ENCODE measurements around the gene NDFIP2. TPM values are rescaled to one million over a fixed set of nuclear protein-coding genes. Genes with fewer than 3 reads are reported as not detected.

Gene NDFIP2
- total RNA-seq, 1 donor from 2014 or later, result 30.0 TPM

GRCh38 chr13:79439275-79439674 lies 41.7 kb upstream of the NDFIP2 start:
- DNase-seq (no peak), ATAC-seq (no peak)
- Histone ChIP-seq H3K27me3 (ENCODE audit: low read depth) (no peaks in the 10 kb centered on the region), H3K4me3 (no peak overlapping the region), H3K36me3 (no peaks in the 10 kb centered on the region), H3K9me3 (no peaks in the 10 kb centered on the region), H3K4me1 (no peaks in the 10 kb centered on the region), H3K27ac (no peak overlapping the region)
- intact Hi-C loops (cut with DNase I), result no loop called here
- no peak for TF ChIP-seq CTCF (IDR thresholded peaks at IDR 0.05)

GRCh38 chr13:79440958-79441528 lies 39.9 kb upstream of the NDFIP2 start:
- no peak for TF ChIP-seq CTCF (IDR thresholded peaks at IDR 0.05)
- no peak for DNase-seq
- ATAC-seq, result no peak
- no peak overlapping the region for H3K27ac ChIP-seq
- no peaks in the 10 kb centered on the region for H3K9me3 ChIP-seq
- no peaks in the 10 kb centered on the region for H3K36me3 ChIP-seq
- H3K27me3 ChIP-seq (ENCODE audit: low read depth), result no peaks in the 10 kb centered on the region
- intact Hi-C loops (cut with DNase I), result no loop called here
- H3K4me1 ChIP-seq, result no peaks in the 10 kb centered on the region
- H3K4me3 ChIP-seq, result no peak overlapping the region

GRCh38 chr13:79442221-79442620 lies 38.7 kb upstream of the NDFIP2 start:
- no peak for ATAC-seq
- DNase-seq, result no peak
- intact Hi-C loops (cut with DNase I), result no loop called here
- H3K27me3 ChIP-seq (ENCODE audit: low read depth), result no peaks in the 10 kb centered on the region
- H3K4me3 ChIP-seq, result no peak overlapping the region
- H3K27ac ChIP-seq, result no peak overlapping the region
- no peaks in the 10 kb centered on the region for H3K36me3 ChIP-seq
- no peaks in the 10 kb centered on the region for H3K9me3 ChIP-seq
- TF ChIP-seq CTCF (IDR thresholded peaks at IDR 0.05), result no peak
- no peaks in the 10 kb centered on the region for H3K4me1 ChIP-seq

- no peaks in the 10 kb centered on the region for H3K9me3 ChIP-seq
- DNase-seq, result no peak
- intact Hi-C loops (cut with DNase I), result no loop called here
- H3K4me1 ChIP-seq, result no peaks in the 10 kb centered on the region
- no peak for ATAC-seq
- H3K36me3 ChIP-seq, result no peaks in the 10 kb centered on the region
- H3K27ac ChIP-seq, result no peak overlapping the region
- no peak for TF ChIP-seq CTCF (IDR thresholded peaks at IDR 0.05)
- H3K27me3 ChIP-seq (ENCODE audit: low read depth), result no peaks in the 10 kb centered on the region
- no peak overlapping the region for H3K4me3 ChIP-seq
Measured at GRCh38 chr13:79442706-79443105, 38.2 kb upstream of the NDFIP2 start.

GRCh38 chr13:79445968-79446645 lies 34.8 kb upstream of the NDFIP2 start:
- H3K4me1 ChIP-seq, result peaks cover 5% of the 10 kb centered on the region
- intact Hi-C loops (cut with DNase I), result no loop called here
- ATAC-seq, result no peak

More at GRCh38 chr13:79445968-79446645, 34.8 kb upstream of the NDFIP2 start:
- Histone ChIP-seq H3K4me3 (no peak overlapping the region), H3K9me3 (no peaks in the 10 kb centered on the region), H3K27me3 (ENCODE audit: low read depth) (no peaks in the 10 kb centered on the region), H3K27ac (no peak overlapping the region), H3K36me3 (no peaks in the 10 kb centered on the region)
- DNase-seq, result no peak
- no peak for TF ChIP-seq CTCF (IDR thresholded peaks at IDR 0.05)

All from lower lobe of right lung (tissue), 2 donors.